NCI-H2171 (cell line): Measurements from ENCODE around the gene CNNM2.
"Not testable (repeated sequence)": the region's sequence is repeated elsewhere in the genome, so short reads cannot be mapped to it uniquely, and the experiment has no call there.

Experiments
- DNase-seq: peaks from one replicate; lab custom pipeline; 2025; lab: John Stamatoyannopoulos, UW

Gene CNNM2

GRCh38 chr10:103109821-103110220, 191.7 kb downstream of the CNNM2 start:
- DNase-seq: no peak

GRCh38 chr10:103110407-103110806, 192.3 kb downstream of the CNNM2 start:
- no peak for DNase-seq

GRCh38 chr10:103111031-103111917, 193.2 kb downstream of the CNNM2 start:
- DNase-seq: no peak

GRCh38 chr10:103111918-103112877, 194.1 kb downstream of the CNNM2 start:
- DNase-seq: no peak

- no peak for DNase-seq
Measured at GRCh38 chr10:103114876-103115275, 196.8 kb downstream of the CNNM2 start.

GRCh38 chr10:103117247-103117646, 199.2 kb downstream of the CNNM2 start:
- no peak for DNase-seq

GRCh38 chr10:103120546-103120945, 202.5 kb downstream of the CNNM2 start:
- DNase-seq: no peak

- DNase-seq: no peak
Measured at GRCh38 chr10:103120977-103121735, 203.1 kb downstream of the CNNM2 start.

- no peak for DNase-seq
Measured at GRCh38 chr10:103123282-103124024, 205.4 kb downstream of the CNNM2 start.

- no peak for DNase-seq
Measured at GRCh38 chr10:103124420-103125096, 206.5 kb downstream of the CNNM2 start.

GRCh38 chr10:103125323-103126267, 207.5 kb downstream of the CNNM2 start:
- no peak for DNase-seq

GRCh38 chr10:103127241-103127640, 209.1 kb downstream of the CNNM2 start:
- no peak for DNase-seq

- DNase-seq: not testable (repeated sequence)
Measured at GRCh38 chr10:103130180-103130579, 212.1 kb downstream of the CNNM2 start.

- no peak for DNase-seq
Measured at GRCh38 chr10:103130910-103131309, 212.8 kb downstream of the CNNM2 start.

GRCh38 chr10:103135168-103135567, 217.1 kb downstream of the CNNM2 start:
- not testable (repeated sequence) for DNase-seq

- no peak for DNase-seq
Measured at GRCh38 chr10:103139803-103140202, 221.7 kb downstream of the CNNM2 start.
